ENCODE measurements around the gene THUMPD3. TPM values are rescaled to one million over a fixed set of nuclear protein-coding genes. Genes with fewer than 3 reads are reported as not detected.

Gene THUMPD3
- total and polyA plus RNA-seq, 2 of the 4 experiments (the other 2 are of a cell fraction), result 28.2 to 43.9 TPM

DNA sequence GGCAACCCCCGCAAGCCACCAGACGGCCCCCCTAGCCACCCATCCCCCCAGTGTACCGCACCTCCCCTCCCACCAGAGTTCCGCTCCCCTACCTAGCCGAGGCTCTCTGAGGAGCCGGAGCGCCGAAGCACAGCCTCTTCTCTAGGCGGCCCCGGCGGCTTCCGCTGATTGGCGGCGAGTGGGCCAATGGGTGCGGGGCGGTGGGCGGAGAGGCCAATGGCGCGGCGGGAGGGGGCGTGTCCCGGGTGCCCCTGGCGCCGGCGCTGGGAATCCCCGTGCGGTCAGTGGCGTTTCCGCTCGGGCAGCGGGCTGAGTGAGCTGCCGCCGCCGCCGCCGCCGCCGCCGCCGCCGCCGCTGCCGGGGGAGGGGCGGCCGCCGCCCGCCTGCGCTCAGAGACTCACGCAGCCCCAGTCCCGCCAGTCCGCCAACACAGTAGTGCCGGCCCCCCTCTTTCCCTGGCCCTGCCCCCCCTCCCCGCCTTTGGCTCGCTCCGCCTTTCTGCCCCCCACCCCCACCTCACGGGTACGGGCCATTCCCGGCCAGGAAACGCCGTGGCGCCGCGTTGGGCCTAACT lies 34.6 kb downstream of the THUMPD3 start, which contains the start of gene SETD5 (continued):
- TF ChIP-seq SMC3 (IDR thresholded peaks at IDR 0.05; ENCODE audit: low read depth, low read length), result no peak

DNA sequence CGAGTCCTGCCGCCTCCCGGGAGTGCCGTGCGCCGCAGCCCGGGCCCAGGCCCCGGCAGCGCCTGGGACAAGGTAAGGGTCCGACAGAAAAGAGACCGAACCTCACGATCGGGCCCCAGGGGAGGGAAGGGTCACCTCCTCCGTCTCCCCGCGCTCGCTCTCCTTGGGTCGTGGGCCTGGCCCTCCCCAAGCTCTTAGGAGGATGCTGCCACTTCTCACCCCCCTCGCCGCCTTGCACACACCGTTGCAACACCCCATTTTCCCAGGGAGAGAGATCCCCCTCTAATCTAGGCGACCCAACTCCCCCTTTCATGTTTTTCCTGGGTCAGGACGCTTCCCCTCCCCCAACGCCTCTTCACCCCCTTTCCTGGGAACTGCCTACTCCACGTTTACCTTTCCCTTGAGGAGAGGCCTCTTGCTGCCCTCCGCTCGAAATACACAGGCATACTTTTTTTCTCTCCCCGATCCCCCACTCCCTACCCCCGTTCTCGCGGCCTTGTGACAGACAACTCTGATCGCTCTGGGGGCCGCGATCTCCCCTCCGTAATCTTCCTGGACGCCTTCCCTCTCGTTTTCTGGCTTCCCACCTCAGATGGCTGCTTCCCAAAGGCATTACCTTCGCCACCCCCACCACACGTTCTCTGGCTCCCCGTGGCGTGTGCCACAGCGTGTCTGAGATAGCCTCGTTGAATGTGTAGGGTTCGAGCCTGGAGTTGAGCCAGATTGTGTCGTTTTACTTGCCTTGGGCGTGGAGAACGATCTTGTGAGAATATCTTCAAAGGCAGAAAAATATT lies 35.2 kb downstream of the THUMPD3 start:
- DNase-seq (peak; percentile 29), ATAC-seq (ENCODE audit: low read depth) (no peak)
- WGBS, 2 experiments (ENCODE audit: extremely low coverage in 2 of 2, insufficient read length in 1 of 2), result 0% methylated on average over 16 of the region's 47 CpGs; no CpG with 5 or more reads in 1 of the 2 experiments
- peak overlapping the region; percentile 95 for H3K4ac ChIP-seq (ENCODE audit: low read depth, low read length)
- peak overlapping the region; percentile 82 for H3K4me2 ChIP-seq (ENCODE audit: low read depth, low read length)
- no peaks in the 10 kb centered on the region for H3K27me3 ChIP-seq (ENCODE audit: control insufficient read depth, insufficient read depth, low read length)
- H2BK20ac ChIP-seq (ENCODE audit: low read depth, low read length), result no peak overlapping the region
- H3K36me3 ChIP-seq (ENCODE audit: control insufficient read depth, insufficient read depth, low read length), result peaks cover 9% of the 10 kb centered on the region
- peak overlapping the region; percentile 97 for H2BK5ac ChIP-seq (ENCODE audit: low read depth, low read length, poor library complexity, severe bottlenecking)
- CTCF ChIA-PET, result no interaction called here
- POLR2A ChIA-PET (ENCODE audit: unreplicated experiment), result interaction anchor here (0.6 to 1.6 kb wide), 2 partner anchors 19 to 794 kb away, joined by 3 to 4 read pairs; no protein-coding TSS in a partner anchor
- H3K18ac ChIP-seq (ENCODE audit: low read depth, low read length), result peak overlapping the region; percentile 97
- peaks cover 0 to 20% of the 10 kb centered on the region in 2 experiments; a peak in 2 of 4 replicates for H3K79me1 ChIP-seq (ENCODE audit: low read depth in 1 of 2, low read length in 2 of 2)
- peak overlapping the region; percentile 86 to 97 for H4K8ac ChIP-seq (ENCODE audit: low read depth in 2 of 2, low read length in 2 of 2)
- intact Hi-C loops (cut with micrococcal nuclease) (loop anchor here (1.0 to 5.0 kb wide), 2 partner anchors 24 to 39 kb away; no protein-coding TSS in a partner anchor), dilution Hi-C loops (cut with HindIII; ENCODE audit: low sequenced_read_pairs, unreplicated experiment) (no loop called here), in situ Hi-C loops (cut with MboI; ENCODE audit: low sequenced_read_pairs) (no loop called here)
- H2AFZ ChIP-seq (replicated peaks; ENCODE audit: low read length, poor library complexity), result peak overlapping the region; percentile 87
- H3K9me1 ChIP-seq (ENCODE audit: insufficient read depth, low read length), result peaks cover 3% of the 10 kb centered on the region; the same call in 1 of the 2 replicates
- H3K9me3 ChIP-seq (ENCODE audit: control insufficient read depth, insufficient read depth, low read length), result no peaks in the 10 kb centered on the region
- H3K23ac ChIP-seq (ENCODE audit: low read depth, low read length), result peak overlapping the region; percentile 96
- TF ChIP-seq RAD21 (IDR thresholded peaks at IDR 0.05; ENCODE audit: low read length) (no peak), NFE2L2 (IDR thresholded peaks at IDR 0.05; ENCODE audit: low read depth, low read length) (no peak), BHLHE40 (IDR thresholded peaks at IDR 0.05; ENCODE audit: low read depth, low read length) (no peak), MAZ (IDR thresholded peaks at IDR 0.05; ENCODE audit: borderline replicate concordance, low read depth, low read length) (peak; percentile 14; the same call in 1 of the 2 replicates), POLR2A (IDR thresholded peaks at IDR 0.05; ENCODE audit: low read depth, low read length) (no peak), MXI1 (IDR thresholded peaks at IDR 0.05; ENCODE audit: borderline replicate concordance, low read depth, low read length) (peak; percentile 56; the same call in 1 of the 2 replicates), MAFK (IDR thresholded peaks at IDR 0.05; ENCODE audit: low read depth, low read length) (no peak), RFX5 (IDR thresholded peaks at IDR 0.05; ENCODE audit: low read depth, low read length) (no peak)
- TF ChIP-seq, protein P1, sequence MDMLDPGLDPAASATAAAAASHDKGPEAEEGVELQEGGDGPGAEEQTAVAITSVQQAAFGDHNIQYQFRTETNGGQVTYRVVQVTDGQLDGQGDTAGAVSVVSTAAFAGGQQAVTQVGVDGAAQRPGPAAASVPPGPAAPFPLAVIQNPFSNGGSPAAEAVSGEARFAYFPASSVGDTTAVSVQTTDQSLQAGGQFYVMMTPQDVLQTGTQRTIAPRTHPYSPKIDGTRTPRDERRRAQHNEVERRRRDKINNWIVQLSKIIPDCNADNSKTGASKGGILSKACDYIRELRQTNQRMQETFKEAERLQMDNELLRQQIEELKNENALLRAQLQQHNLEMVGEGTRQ (IDR thresholded peaks at IDR 0.05; ENCODE audit: low read depth, low read length), result no peak
- H2AK9ac ChIP-seq (replicated peaks; ENCODE audit: low read depth, low read length, poor library complexity), result peak overlapping the region; percentile 98
- peaks cover 7% of the 10 kb centered on the region for H3K4me1 ChIP-seq (ENCODE audit: control insufficient read depth, insufficient read depth, low read length)
- peaks cover 88% of the 10 kb centered on the region for H4K20me1 ChIP-seq (ENCODE audit: insufficient read depth, low read length)
- peak overlapping the region; percentile 96 for H3K27ac ChIP-seq (ENCODE audit: insufficient read depth, low read length)
- peak overlapping the region; percentile 95 for H3K14ac ChIP-seq (replicated peaks; ENCODE audit: low read depth, low read length)
- BruUV-seq (replicated peaks), result no TSS peak
- peak overlapping the region; percentile 69 for H2BK120ac ChIP-seq (ENCODE audit: low read depth, low read length)
- H3K56ac ChIP-seq (ENCODE audit: extremely low read depth, insufficient read depth, low read length), result peak overlapping the region; percentile 95
- H2BK15ac ChIP-seq (ENCODE audit: low read depth, low read length), result peak overlapping the region; percentile 17; the same call in 2 of the 3 replicates
- H4K5ac ChIP-seq (ENCODE audit: low read depth, low read length), result peak overlapping the region; percentile 97
- peak overlapping the region; percentile 99 for H2AK5ac ChIP-seq (ENCODE audit: low read depth, low read length)
- H3K9ac ChIP-seq (ENCODE audit: low read depth, low read length), result peak overlapping the region; percentile 98
- peak overlapping the region; percentile 95 for H3K4me3 ChIP-seq (ENCODE audit: insufficient read depth, low read depth, low read length)
- peak overlapping the region; percentile 90 for H4K91ac ChIP-seq (ENCODE audit: insufficient read depth, low read depth, low read length)

Measured in IMR-90 (cell line).